Type B pancreatic cell (in vitro differentiated cells): ENCODE results near the gene NLRP9. TPM values are rescaled to one million over a fixed set of nuclear protein-coding genes. Genes with fewer than 3 reads are reported as not detected.
"Not testable (repeated sequence)": the region's sequence is repeated elsewhere in the genome, so short reads cannot be mapped to it uniquely, and the experiment has no call there.

Source experiments
- DNase-seq: peaks from one replicate; pipeline ENCODE4 v3.0.0; 2021; ENCODE audit warnings: mixed read lengths; ENCODE audit not compliant: unreplicated experiment; ENCODE audit errors: extremely low spot score
- H3K27ac Mint-ChIP-seq: 2 replicates; pipeline ENCODE4 v1.8.0; 2021; ENCODE audit warnings: mild to moderate bottlenecking, mixed read lengths
- H3K27me3 Mint-ChIP-seq: 2 replicates; pipeline ENCODE4 v1.8.0; 2021; ENCODE audit warnings: mixed read lengths
- H3K36me3 Mint-ChIP-seq: 2 replicates; pipeline ENCODE4 v1.8.0; 2021; ENCODE audit warnings: mixed read lengths
- H3K4me1 Mint-ChIP-seq: one replicate; pipeline ENCODE4 v1.8.0; 2021; ENCODE audit warnings: mixed read lengths; ENCODE audit not compliant: unreplicated experiment
- H3K4me3 Mint-ChIP-seq: 2 replicates; pipeline ENCODE4 v1.8.0; 2021; ENCODE audit warnings: mild to moderate bottlenecking, mixed read lengths
- H3K9me3 Mint-ChIP-seq: 2 replicates; pipeline ENCODE4 v1.8.0; 2021; ENCODE audit warnings: mixed read lengths
- total RNA-seq: library from RNA; stranded (reverse); gene quantifications from 2 replicates; pipeline ENCODE4 v1.2.1, GENCODE V29; 2021; ENCODE audit warnings: low replicate concordance
- TF ChIP-seq, protein P1 (sequence below): fragments of 200-600 bp; sonication (generic); conservative IDR thresholded peaks from 2 replicates; pipeline ENCODE4 v1.5.0; 2021; ENCODE audit warnings: antibody characterized with exemption, mild to moderate bottlenecking

The NLRP9 gene
- total RNA-seq, 1 donor from 2014 or later, result not detected

DNA sequence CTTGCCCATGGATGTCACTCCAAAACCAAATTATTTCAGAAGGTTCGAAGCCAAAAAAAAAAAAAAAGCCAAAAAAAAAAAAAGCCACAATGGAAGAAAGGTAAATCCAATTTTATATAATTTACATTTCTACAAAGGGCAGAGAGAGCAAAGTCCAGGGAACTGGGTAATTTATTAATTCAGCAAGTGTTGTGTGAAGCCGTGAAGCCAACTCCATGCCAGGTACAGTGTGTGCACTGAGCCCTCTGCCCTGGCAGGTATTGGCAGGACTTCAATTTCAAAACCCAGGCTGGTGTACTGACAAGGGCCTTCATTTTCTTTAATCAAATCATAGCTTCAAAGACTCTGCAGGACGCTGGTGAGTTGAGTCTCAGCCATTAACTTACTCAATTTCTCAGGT lies 15.2 kb upstream of the NLRP9 start:
- Mint-ChIP-seq H3K27ac (no peak overlapping the region), H3K4me3 (no peak overlapping the region), H3K9me3 (peaks cover 3% of the 10 kb centered on the region), H3K27me3 (no peaks in the 10 kb centered on the region), H3K36me3 (no peaks in the 10 kb centered on the region), H3K4me1 (no peaks in the 10 kb centered on the region)
- TF ChIP-seq, protein P1, sequence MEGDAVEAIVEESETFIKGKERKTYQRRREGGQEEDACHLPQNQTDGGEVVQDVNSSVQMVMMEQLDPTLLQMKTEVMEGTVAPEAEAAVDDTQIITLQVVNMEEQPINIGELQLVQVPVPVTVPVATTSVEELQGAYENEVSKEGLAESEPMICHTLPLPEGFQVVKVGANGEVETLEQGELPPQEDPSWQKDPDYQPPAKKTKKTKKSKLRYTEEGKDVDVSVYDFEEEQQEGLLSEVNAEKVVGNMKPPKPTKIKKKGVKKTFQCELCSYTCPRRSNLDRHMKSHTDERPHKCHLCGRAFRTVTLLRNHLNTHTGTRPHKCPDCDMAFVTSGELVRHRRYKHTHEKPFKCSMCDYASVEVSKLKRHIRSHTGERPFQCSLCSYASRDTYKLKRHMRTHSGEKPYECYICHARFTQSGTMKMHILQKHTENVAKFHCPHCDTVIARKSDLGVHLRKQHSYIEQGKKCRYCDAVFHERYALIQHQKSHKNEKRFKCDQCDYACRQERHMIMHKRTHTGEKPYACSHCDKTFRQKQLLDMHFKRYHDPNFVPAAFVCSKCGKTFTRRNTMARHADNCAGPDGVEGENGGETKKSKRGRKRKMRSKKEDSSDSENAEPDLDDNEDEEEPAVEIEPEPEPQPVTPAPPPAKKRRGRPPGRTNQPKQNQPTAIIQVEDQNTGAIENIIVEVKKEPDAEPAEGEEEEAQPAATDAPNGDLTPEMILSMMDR, result no peak
- no peak for DNase-seq

DNA sequence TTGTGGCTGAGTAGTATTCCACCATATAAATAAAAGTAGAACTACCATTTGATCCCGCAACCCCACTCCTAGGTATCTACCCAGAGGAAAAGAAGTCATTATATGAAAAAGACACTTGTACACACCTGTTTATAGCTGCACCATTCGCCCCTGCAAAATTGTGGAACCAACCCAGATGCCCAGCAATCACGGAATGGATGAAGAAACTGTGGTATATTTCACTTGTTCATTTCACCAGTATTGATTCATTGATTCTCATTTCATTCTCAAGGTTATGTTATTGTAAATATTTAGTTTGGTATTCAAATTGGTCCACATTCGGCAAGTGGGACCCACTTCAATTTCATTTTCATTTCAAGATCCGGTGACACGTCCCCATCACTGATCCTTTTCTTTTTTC lies 12.5 kb upstream of the NLRP9 start:
- no peaks in the 10 kb centered on the region for H3K36me3 Mint-ChIP-seq

DNA sequence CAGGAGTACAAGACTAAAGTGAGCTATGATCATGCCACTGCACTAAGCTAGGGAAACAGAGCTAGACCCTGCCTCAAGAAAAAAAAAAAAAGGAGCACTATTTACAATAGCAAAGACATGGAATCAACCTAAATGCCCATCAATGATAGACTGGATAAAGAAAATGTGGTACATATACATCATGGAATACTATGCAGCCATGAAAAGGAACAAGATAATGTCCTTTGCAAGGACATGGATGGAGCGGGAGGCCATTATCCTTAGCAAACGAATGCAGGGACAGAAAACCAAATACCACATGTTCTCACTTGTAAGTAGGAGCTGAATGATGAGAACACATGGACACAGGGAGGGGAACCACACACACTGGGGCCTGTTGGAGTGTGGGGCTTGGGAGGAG lies 7.8 kb downstream of the NLRP9 start:
- H3K27ac Mint-ChIP-seq, H3K4me1 Mint-ChIP-seq, DNase-seq, H3K36me3 Mint-ChIP-seq, H3K9me3 Mint-ChIP-seq, H3K27me3 Mint-ChIP-seq, H3K4me3 Mint-ChIP-seq: not testable (repeated sequence)

More for the DNA sequence above, 12.5 kb upstream of the NLRP9 start:
- no peaks in the 10 kb centered on the region for H3K4me1 Mint-ChIP-seq
- no peak for DNase-seq
- TF ChIP-seq, protein P1, result no peak
- H3K27ac Mint-ChIP-seq, result no peak overlapping the region
- no peaks in the 10 kb centered on the region for H3K27me3 Mint-ChIP-seq
- H3K4me3 Mint-ChIP-seq, result no peak overlapping the region
- H3K9me3 Mint-ChIP-seq, result peaks cover 3% of the 10 kb centered on the region

DNA sequence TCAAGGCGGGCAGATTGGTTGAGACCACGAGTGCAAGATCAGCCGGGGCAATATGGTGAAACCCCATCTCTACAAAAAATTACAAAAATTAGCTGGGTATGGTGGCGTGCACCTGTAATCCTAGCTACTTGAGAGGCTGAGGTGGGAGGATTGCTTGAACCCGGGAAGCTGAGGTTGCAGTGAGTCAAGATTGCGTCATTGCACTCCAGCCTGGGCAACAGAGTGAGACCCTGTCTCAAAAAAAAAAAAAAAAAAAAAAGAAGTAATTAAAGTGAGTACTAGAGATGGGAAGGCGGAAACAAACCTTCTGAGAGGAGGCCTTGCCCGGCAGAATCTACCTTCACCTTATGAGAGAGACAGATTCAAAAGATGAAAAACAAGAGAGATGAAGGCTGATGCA lies 14.7 kb downstream of the NLRP9 start:
- Mint-ChIP-seq H3K27ac (no peak overlapping the region), H3K4me1 (no peaks in the 10 kb centered on the region), H3K9me3 (peaks cover 20% of the 10 kb centered on the region), H3K4me3 (no peak overlapping the region), H3K36me3 (no peaks in the 10 kb centered on the region), H3K27me3 (no peaks in the 10 kb centered on the region)
- TF ChIP-seq, protein P1, result no peak
- no peak for DNase-seq

DNA sequence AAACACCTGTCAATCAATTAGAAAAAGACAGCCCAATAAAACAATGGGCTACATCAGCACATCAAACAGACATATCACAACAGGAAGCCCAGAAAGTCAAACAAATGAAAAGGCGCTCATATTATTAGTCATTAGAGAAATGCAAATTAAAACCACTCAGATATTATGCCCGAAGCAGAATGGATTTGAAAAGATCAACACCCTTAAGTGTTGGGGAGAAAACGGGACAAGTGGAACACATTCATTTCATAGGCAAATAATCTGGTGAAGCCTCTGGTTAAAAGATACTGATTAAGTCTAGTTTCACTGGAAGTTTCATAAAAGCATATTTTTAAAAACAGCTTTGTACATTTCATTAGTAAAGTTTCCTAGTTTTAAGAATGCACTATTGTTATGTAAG lies 17.4 kb downstream of the NLRP9 start:
- TF ChIP-seq, protein P1, result no peak
- Mint-ChIP-seq H3K4me3 (no peak overlapping the region), H3K9me3 (peaks cover 17% of the 10 kb centered on the region), H3K4me1 (no peaks in the 10 kb centered on the region), H3K27ac (no peak overlapping the region), H3K36me3 (no peaks in the 10 kb centered on the region), H3K27me3 (no peaks in the 10 kb centered on the region)
- DNase-seq, result no peak

DNA sequence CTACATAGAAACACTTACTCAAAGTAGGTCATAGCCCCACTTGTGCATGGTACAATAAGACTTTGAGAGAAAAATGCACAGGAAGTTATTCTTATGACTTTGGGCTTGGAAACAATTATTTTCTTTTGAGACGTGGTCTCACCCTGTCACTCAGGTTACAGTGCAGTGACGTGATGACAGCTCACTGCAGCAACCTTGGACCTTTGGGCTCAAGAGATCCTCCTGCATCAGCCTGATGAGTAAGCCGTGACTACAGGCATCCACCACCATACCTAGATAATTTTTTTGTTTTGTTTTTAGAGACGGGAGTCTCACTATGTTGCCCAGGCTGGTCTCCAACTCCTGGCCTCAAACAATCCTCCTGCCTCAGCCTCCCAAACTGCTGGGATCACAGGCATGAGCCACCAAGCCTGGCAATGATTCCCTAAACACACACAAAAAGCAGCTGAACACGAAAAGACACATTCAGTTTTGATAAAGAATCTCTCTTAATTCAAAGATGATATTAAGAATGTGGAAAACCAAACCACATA lies 17.9 kb downstream of the NLRP9 start:
- H3K36me3 Mint-ChIP-seq, result no peaks in the 10 kb centered on the region
- no peak for DNase-seq
- no peak overlapping the region for H3K27ac Mint-ChIP-seq
- H3K27me3 Mint-ChIP-seq, result no peaks in the 10 kb centered on the region
- TF ChIP-seq, protein P1, result no peak
- no peak overlapping the region for H3K4me3 Mint-ChIP-seq
- peaks cover 17% of the 10 kb centered on the region for H3K9me3 Mint-ChIP-seq
- H3K4me1 Mint-ChIP-seq, result no peaks in the 10 kb centered on the region

DNA sequence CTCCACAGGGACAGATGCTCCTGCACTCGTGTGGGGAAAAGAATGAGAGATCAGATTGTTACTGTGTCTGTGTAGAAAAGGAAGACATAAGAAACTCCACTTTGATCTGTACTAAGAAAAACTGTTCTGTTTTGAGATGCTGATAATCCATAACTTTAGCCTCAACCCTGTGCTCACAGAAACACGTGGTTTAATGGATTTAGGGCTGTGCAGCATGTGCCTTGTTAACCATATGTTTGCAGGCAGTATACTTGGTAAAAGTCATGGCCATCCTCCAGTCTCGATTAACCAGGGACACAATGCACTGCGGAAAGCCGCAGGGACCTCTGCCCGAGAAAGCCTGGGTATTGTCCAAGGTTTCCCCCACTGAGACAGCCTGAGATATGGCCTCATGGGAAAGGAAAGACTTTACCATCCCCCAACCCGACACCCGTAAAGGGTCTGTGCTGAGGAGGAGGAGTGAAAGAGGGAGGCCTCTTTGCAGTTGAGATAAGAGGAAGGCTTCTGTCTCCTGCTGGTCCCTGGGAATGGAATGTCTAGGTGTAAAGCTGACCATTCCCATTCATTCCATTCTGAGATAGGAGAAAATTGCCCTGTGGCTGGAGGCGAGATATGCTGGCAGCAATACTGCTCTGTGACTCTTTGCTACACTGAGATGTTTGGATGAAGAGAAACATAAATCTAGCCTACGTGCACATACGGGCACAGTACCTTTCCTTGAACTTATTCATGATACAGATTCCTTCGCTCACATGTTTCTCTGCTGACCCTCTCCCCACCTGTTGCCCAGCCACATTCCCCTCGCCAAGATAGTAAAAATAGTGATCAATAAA lies 20.1 kb downstream of the NLRP9 start:
- peak; percentile 10 for DNase-seq
- H3K27ac Mint-ChIP-seq, H3K36me3 Mint-ChIP-seq, H3K27me3 Mint-ChIP-seq, H3K4me1 Mint-ChIP-seq, H3K4me3 Mint-ChIP-seq: not testable (repeated sequence)
- H3K9me3 Mint-ChIP-seq, result peaks cover 17% of the 10 kb centered on the region
